UCSD-AML1 (cell line): Measurements from ENCODE around the gene EZH1.
"Not testable (repeated sequence)": the region's sequence is repeated elsewhere in the genome, so short reads cannot be mapped to it uniquely, and the experiment has no call there.

Experiments
- DNase-seq: peaks from one replicate; lab custom pipeline; 2025; ENCODE audit not compliant: unreplicated experiment; lab: John Stamatoyannopoulos, UW

The EZH1 gene

GRCh38 chr17:42672038-42672437 is 72.8 kb downstream of the EZH1 start:
- no peak for DNase-seq

GRCh38 chr17:42670789-42671657 is 73.8 kb downstream of the EZH1 start:
- no peak for DNase-seq

- DNase-seq: no peak
These were observed 74.7 kb downstream of the EZH1 start for GRCh38 chr17:42669977-42670788.

GRCh38 chr17:42669705-42669976 is 75.2 kb downstream of the EZH1 start:
- DNase-seq: no peak

- no peak for DNase-seq
These were observed 77.5 kb downstream of the EZH1 start for GRCh38 chr17:42667088-42667951.

- not testable (repeated sequence) for DNase-seq
These were observed 78.7 kb downstream of the EZH1 start for GRCh38 chr17:42666126-42666525.

GRCh38 chr17:42665581-42666001 is 79.2 kb downstream of the EZH1 start:
- DNase-seq: no peak

- DNase-seq: no peak
These were observed 84.0 kb downstream of the EZH1 start for GRCh38 chr17:42660692-42661345.

GRCh38 chr17:42659932-42660274 is 84.9 kb downstream of the EZH1 start:
- not testable (repeated sequence) for DNase-seq

GRCh38 chr17:42659079-42659931 is 85.5 kb downstream of the EZH1 start, which contains the start of gene TUBG2:
TSS of gene TUBG2 (plus strand) at chr17:42659284. CDS start at chr17:42659504, 220 bp downstream.
- peak; percentile 73 for DNase-seq

GRCh38 chr17:42657824-42658588 is 86.8 kb downstream of the EZH1 start:
- no peak for DNase-seq

- no peak for DNase-seq
These were observed 89.3 kb downstream of the EZH1 start for GRCh38 chr17:42655528-42655927.

- DNase-seq: no peak
These were observed 91.4 kb downstream of the EZH1 start for GRCh38 chr17:42653179-42654124.

- no peak for DNase-seq
These were observed 93.4 kb downstream of the EZH1 start for GRCh38 chr17:42651392-42651791.
